ACHN (cell line): ENCODE measurements around the gene CAPRIN2.
A peak's percentile ranks its signal among the peaks of the same experiment; 100 is the strongest.

ENCODE experiments used
- DNase-seq: peaks from one replicate; pipeline ENCODE4 v3.0.0-alpha.2; 2015
- in situ Hi-C: cut with HindIII; loops from 2 replicates; pipeline ENCODE4 v1.10.0; 2017; ENCODE audit warnings: low sequenced_read_pairs, low pct_ligation_motif_present, low pct_unique_long_range_greater_than_20kb

The CAPRIN2 gene, protein sequence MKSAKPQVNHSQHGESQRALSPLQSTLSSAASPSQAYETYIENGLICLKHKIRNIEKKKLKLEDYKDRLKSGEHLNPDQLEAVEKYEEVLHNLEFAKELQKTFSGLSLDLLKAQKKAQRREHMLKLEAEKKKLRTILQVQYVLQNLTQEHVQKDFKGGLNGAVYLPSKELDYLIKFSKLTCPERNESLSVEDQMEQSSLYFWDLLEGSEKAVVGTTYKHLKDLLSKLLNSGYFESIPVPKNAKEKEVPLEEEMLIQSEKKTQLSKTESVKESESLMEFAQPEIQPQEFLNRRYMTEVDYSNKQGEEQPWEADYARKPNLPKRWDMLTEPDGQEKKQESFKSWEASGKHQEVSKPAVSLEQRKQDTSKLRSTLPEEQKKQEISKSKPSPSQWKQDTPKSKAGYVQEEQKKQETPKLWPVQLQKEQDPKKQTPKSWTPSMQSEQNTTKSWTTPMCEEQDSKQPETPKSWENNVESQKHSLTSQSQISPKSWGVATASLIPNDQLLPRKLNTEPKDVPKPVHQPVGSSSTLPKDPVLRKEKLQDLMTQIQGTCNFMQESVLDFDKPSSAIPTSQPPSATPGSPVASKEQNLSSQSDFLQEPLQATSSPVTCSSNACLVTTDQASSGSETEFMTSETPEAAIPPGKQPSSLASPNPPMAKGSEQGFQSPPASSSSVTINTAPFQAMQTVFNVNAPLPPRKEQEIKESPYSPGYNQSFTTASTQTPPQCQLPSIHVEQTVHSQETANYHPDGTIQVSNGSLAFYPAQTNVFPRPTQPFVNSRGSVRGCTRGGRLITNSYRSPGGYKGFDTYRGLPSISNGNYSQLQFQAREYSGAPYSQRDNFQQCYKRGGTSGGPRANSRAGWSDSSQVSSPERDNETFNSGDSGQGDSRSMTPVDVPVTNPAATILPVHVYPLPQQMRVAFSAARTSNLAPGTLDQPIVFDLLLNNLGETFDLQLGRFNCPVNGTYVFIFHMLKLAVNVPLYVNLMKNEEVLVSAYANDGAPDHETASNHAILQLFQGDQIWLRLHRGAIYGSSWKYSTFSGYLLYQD

DNA sequence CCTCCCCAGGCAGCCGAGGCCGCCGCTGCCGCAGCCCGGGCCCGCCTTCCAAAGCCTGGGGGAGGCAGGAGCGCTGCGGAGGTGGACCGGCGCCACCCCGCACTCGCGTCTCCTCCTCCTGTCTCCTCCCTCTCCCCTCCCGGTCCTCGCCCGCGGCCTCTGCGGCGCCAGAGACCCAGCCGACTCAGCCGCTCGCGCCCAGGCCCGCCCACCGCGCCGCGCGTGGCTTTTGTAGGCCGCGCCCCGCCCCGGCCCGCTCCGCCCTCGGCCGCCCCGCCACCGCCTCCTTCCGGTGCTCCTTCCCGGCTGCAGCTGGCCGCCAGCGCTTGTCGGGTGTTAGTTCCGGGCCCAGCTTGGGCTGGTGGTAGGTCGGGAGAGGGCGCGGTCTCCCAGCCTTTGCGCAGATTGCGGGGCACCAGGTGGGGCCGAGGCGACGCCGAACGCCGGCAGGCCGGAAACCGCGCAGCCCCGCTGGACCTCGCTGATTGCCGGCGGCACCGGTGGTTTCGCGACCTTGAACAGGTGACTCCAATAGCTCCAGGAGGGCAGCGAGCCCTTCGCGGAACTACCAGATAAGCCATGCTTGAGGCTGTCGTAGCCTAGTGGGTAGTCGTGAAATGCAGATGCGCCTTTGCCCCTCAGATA, at the start of gene CAPRIN2:
Gene CAPRIN2 (minus strand): TSS at position 202 of the 645 bp plus-strand sequence. CDS start 1,431 bp downstream, outside the sequence.
- in situ Hi-C loops: no loop called here
- DNase-seq: peak; percentile 99

DNA sequence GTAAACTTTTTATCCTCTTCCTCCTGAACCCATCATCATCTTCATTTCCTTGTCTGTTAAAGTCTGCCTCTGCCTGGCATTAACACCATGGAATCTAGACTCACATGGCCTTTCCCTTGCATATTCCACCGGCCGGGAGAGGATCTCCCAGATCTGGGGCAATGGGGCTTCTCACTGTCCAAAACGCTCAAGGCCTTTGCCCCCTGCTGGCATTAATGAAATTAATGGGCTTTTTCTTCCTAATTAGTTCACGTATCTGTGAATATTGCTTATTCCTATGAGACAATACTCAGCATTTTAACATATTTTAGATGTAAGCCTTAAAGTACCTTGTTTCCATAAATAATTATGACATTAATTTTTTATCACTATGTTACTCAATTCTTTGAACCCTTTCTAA, 42.9 kb upstream of the CAPRIN2 start:
- in situ Hi-C loops: no loop called here
- DNase-seq: no peak

DNA sequence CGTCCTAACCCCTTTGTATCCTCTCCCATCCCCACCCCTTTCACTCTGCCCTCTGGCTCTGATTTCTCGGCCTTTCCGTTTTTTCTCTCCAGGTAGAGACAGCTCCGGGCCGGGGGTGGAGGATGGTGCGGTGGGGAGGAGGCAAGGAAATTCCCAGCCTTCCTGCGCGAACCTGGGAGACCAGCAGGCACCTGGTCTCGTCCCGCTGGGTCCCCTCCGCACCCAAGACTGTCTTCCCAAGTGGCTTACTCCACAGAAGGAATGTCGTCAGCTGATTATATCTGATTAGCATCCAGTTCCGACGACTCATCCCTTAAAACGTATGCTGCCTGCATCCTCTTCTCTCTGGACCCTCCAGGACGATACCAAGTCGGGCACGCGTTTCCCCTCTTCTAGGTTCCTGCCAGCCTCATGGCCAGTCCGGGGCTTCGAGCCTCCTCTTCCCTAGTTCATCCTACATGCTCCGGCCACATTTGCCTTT, 42.2 kb upstream of the CAPRIN2 start:
- in situ Hi-C loops: no loop called here
- DNase-seq: peak; percentile 19

DNA sequence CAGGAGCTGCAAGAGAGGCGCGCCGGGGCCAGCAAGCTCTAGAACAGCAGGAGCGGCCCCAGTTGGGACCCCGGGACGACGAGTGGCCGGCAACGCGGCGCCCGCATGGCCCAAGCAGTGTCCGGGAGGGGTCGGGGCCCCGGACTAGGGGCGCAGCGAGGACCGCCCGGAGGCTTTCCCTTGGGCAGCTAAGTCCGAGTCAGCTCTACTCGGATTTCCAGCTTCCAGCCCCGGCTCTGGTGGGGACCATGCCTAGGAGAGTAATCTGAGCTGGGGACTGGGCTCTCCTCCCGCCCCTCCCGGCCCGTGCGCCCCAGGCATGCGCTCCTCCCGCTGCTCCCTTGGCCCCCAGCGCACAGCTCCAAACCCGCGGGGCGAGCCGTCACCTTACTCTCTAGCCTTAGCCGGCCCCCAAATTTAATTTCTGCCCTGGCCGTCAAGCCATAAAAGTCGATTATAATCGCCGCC, 41.6 kb upstream of the CAPRIN2 start:
- in situ Hi-C loops: no loop called here
- DNase-seq: peak; percentile 47

DNA sequence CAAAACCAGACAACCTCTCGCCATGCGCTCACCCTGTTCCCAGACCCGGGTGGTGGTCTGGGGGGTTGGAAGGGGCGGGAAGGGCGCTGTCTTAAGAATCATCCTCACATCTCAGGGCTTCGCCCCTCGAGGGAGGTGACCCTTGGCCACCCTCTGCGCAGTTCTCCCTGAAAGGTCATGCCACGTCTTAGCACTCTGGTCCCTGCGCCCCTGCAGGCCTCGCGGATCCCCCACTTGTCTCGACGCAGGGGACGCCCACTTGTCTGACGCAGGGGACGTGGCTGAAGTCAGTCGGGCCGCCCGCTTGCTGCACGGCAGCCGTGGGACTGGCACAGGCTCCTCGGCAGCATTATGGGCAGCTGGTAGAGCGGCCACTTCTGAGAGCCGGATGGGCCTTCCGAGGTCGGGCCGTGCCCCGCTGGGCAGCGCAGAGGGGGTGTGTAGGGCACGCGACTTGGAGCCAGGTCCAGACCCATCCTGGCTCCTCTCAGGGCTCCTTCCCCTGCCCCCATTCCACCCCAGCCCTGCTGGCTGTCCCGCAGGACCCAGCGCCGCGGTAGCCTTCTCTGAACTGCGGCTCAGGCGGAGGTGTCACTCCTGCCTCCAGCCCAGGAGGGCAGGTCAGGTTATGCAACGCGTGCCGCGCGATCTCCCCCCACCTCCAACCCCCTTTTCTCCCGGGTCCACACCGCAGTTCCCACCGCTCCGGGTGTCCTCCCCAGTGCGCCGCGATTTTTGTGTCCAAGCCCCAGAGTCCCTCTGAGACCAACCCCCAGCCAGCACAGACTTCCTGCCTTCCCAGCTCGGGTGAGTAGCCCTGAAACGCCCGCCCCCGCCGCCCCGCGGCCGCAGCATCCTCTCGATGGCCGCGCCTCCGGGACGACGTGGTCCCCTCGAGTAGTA, 40.9 kb upstream of the CAPRIN2 start:
- peak; percentile 79 for DNase-seq
- in situ Hi-C loops: no loop called here

DNA sequence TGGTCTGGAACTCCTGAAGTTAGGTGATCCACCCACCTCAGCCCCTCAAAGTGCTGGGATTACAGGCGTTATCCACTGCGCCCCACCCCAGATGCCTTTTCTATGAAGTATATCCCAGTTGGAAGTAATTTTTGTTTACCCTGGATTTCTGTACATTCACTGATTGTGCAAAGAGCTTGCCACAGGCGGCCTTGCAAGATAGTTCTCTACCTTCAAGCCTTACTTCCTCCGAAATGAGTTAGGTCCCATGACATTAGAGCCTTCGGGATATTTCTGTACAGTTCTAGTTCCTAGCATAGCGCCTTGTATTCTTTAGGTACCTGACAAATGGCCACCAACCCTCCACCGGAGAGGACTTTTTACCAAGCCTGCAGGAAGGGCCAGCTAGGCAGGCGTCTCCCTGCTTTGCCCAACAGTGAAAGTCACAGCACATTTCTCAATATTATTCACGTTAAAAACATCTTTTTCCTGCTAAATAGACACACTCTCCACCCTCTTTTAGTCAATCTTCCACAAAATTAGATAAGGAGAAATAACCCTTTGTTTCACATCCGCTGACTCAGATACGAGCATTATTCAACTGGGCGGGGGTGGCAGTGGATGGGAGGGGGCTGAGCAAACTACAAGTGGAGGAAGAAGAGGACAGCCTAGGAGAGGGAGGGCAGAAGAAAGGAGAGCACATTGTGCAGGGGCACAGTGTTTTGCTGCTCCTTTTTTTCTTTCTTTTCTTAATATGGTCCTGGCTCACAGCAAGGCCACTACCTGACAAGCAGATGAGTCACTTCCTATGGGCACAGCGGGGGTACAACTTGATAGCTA, 40.0 kb upstream of the CAPRIN2 start:
- peak; percentile 85 for DNase-seq
- in situ Hi-C loops: no loop called here

DNA sequence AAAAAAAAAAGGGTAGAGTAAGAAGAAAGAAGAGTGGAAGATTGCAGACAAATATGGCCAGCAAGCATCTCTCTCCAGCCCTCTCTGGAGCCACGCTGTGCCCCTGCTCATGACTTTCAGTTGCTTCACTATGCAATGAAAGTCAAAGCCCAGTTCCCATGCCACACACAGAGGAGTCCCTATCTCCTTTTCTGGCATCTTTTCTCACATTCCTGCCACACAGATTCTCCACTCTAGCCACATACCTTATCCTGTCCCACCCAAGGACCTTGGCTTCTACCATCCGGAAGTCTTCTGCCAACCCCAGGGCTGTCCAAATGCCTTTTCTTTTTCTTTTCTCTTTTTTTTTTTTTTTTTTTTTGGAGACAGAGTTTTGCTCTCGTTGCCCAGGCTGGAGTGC, 39.3 kb upstream of the CAPRIN2 start:
- DNase-seq: no peak
- in situ Hi-C loops: no loop called here

DNA sequence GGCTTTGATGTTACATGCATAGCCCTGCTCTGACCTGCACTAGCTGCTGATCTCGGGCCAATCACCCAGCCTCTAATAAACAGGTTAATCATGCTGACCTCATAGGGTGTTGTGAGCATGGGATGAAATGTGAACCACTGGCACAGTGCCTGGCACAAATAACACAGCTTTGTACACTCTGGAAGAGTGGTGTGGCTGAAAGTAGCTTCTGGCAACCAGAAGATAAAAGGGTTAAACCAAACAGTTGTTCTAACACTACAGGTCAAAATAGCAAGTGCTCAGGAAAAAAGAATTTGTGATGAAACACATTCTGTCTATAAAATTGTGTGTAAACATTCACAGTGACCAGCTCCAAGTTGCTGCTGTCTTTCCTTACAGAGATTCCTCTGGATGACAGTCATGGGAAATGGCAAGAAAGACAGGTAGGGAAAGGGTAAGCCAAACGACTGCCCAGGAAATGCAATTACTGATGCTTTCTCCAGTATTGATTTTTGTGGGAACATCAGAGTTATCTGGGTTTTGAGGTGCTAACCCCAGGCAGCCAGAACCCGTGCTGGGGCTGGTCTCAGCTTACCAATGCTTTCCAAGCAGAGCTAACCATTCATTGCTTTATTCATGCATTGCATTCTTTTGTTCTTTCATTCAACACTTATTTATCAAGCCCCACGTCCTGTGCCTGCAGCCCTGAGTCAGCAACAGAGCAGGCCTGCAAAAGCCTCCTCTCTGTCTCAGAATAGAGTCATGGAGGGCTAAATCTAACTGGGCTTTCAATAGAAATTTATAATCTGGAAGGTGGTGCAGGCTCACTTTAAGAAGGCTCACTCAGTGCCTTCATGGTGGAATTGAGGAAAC, 38.1 kb upstream of the CAPRIN2 start:
- no peak for DNase-seq
- in situ Hi-C loops: no loop called here

DNA sequence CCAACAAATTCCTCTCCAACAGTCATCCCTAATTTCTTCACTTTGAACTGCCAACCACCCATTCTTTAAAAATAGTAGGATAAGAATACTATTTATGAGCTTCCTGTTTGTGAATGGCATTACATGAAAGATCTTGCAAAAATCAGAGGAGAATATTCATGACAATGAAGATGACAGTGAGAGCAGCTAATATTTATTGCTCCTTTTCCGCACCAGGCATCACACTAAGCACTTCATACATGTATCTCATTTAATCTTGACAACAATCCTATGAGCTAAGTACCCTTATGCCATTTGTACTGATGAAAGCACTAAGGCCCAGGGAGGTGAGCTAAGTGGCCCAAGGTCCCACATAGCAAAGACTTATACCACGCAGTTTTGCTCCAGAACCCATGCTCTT, 37.3 kb upstream of the CAPRIN2 start:
- no peak for DNase-seq
- in situ Hi-C loops: no loop called here

DNA sequence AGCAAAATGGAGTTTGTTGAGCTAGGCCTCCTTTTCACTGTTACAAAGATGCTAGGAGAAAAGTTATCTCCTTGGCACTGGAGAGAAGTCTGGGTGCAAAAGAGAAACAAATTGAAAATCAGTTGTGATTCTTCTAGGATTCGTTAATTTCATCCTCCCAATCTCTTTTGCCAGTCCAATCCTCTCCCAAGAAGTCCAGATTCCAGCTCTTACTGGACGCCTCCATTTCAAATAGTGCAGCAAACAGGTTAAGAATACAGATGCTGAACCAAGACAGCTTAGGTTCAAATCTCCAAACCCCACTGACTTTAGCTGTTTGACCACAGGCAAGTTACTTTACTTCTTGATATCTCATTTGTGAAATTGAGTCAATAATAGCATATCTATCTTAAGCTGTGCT, 34.0 kb upstream of the CAPRIN2 start:
- no peak for DNase-seq
- in situ Hi-C loops: no loop called here

DNA sequence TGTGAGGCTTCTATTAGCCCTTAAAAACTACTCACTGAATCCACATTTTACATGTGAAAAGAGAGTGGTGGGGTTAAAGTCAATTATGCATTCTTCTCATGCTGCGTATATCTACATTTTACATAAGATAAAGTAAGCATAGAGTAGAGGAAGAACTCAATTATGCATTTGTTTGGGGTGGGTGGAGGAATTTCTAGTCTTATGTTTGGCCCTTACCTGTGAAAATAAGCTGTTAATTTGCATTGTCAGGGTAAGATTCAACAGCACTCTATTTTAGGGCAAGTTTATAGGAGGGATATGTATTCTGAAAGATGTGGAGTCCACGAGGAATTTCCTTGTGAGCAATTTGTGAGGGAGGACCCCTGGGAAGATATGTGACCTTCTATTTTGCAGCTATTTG, 30.9 kb upstream of the CAPRIN2 start:
- DNase-seq: no peak
- in situ Hi-C loops: no loop called here

DNA sequence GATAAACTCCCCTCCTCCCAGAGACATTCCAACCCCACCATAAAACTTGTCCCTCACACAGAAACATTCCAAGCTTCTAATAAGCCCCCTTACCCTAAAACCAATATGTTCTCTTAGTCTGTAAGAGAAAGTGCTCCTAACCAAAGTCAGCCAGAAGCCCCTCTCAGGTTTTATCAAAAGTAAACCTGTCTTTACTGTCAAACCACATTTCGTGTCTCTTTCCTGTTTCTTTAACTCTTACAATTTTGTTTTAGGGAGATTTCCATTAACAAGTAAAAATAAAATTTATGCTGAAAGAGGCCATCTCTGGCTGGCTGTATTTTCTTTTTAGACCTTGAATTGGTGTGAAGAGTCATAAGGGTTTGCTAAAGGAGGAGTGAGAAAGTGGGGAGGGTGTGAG, 29.8 kb upstream of the CAPRIN2 start:
- in situ Hi-C loops: no loop called here
- no peak for DNase-seq

DNA sequence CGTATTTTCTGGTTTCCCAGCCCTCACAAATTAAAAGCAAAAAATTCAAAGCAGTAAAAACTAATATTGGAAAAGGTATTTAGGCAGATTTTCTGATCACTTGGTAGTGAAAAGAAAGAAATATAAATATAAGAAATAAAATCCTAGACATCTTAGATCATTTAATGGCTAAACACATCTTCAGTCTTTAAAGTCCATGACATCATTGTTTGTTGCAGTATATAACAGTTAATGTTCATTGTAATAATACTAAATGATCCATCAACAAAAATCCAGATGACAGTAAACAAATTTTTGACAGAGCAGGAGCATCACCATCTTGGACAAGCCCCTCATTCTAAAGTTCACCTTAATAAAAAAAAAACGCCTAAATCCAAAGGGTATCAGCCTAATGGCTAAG, 29.2 kb upstream of the CAPRIN2 start:
- no peak for DNase-seq
- in situ Hi-C loops: no loop called here

DNA sequence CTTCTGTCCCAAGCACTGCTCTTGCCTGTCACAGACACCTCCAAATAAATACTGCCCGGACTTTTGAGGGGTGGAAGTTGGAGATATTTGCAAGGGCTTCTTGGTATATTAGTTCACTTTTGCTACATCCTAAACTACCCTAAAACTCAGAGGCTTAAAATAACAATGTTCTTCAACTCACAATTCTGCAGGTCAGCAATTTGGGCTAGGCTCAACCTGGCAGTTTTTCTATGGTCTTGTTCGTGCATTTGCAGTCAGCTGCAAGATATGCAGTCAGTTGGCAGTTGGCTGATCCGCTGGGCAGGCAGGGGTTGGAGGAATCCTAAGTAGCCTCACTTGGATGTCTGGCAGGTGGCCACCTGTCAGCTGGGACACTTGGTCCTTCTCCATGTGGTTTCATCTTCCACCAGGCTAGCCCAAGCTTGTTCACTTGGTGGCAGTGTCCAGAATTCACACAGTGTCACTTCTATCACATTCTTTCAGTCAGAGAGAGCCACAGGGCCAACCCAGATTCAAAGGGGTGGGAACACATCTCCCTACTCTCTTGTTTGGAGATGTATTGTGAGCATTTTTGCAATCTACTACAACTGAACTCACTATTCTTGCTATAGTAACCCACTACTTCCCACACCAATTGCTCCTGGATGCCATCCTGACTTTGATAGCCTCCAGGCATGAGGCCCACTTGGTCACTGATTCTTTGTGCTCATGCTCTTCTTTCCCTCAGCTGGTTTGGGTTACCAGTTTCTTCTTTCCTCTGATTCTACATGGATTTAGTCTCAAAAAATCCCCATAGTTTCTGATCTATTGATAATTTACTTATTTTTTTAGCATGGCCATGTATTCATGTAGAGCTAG, 27.8 kb upstream of the CAPRIN2 start:
- no peak for DNase-seq
- in situ Hi-C loops: no loop called here

DNA sequence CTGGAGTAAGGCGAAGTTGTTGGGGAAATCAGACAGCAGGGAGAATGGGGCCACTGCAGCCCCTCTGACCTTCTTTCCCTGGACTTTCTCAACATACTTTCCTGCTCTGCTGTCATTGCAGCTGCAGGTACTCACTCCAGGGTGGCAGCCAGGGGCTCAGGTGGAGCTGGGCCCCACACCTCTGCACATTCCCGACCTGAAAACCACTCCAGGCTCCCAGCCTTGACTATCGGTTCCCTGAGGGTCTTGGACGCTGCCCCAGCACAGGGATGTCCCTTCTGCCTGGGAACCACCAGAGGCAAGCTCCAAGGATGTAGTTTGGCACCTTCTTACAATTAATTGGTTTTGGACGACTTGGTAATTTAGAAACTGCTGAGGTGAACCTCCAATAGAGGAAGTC, 24.8 kb upstream of the CAPRIN2 start:
- in situ Hi-C loops: no loop called here
- DNase-seq: no peak
